A549 (cell line): Measurements from ENCODE around the gene POLR2E. TPM values are rescaled to one million over a fixed set of nuclear protein-coding genes. Genes with fewer than 3 reads are reported as not detected.

Experiments
- ATAC-seq, 2 experiments: fragments of 200-7000 bp in 1 of 2; fragments of >200 bp in 1 of 2; cut with Nextera tagmentation in 1 of 2; cut with Tn5 transposase in 1 of 2; 3 replicates each; pipeline versions ENCODE4 v1.8.0 to v1.9.1; 2018 to 2020; ENCODE audit warnings: mild to moderate bottlenecking in 1 of 2, moderate library complexity in 1 of 2
- CTCF ChIA-PET: fragments of 300-600 bp; sonication (Branson Sonifier 250); formaldehyde crosslinking; extraction: SDS; loops from one replicate; lab custom pipeline; 2021; ENCODE audit warnings: antibody characterized with exemption, inconsistent platforms; lab: Yijun Ruan, JAX
- POLR2A ChIA-PET: fragments of 350-600 bp; formaldehyde crosslinking; extraction: SDS; loops from one replicate; lab custom pipeline; 2021; ENCODE audit warnings: antibody characterized with exemption, inconsistent platforms; lab: Yijun Ruan, JAX
- DNase-seq, 2 experiments: peaks; one replicate each; pipeline versions ENCODE4 v3.0.0 to v3.0.0-alpha.2; 2011 to 2016; ENCODE audit warnings: low read depth in 1 of 2, low spot score in 1 of 2
- FAIRE-seq: peaks from 2 replicates; lab custom pipeline; 2011; peaks lifted over from hg19 to GRCh38; lab: Jason Lieb, UNC
- H3K27ac ChIP-seq, 2 experiments: fragments of >200 bp; sonication (Bioruptor Twin); formaldehyde crosslinking; 3 replicates each; pipeline ENCODE4 v1.5.1; 2016 to 2017
- H3K4me1 ChIP-seq: fragments of >200 bp; sonication (Bioruptor Twin); formaldehyde crosslinking; 3 replicates; pipeline ENCODE4 v1.6.1; 2016
- H3K4me2 ChIP-seq: fragments of >200 bp; sonication (Bioruptor Twin); formaldehyde crosslinking; 3 replicates; pipeline ENCODE4 v1.6.1; 2016
- H3K4me3 ChIP-seq: fragments of >200 bp; sonication (Bioruptor Twin); formaldehyde crosslinking; 3 replicates; pipeline ENCODE4 v1.5.1; 2016
- H3K9me3 ChIP-seq: fragments of >200 bp; sonication (Bioruptor Twin); formaldehyde crosslinking; 3 replicates; pipeline ENCODE4 v1.6.1; 2016
- ATOH8 ChIP-seq: fragments of 250-450 bp; sonication (Bioruptor Pico); IDR thresholded peaks from 2 replicates; pipeline ENCODE4 v1.5.0; 2020; ENCODE audit warnings: low read depth, mild to moderate bottlenecking, moderate library complexity
- CBX2 ChIP-seq: fragments of 200-600 bp; sonication (generic); IDR thresholded peaks from 2 replicates; pipeline ENCODE4 v1.6.1; 2016; ENCODE audit warnings: low read depth, mild to moderate bottlenecking, borderline replicate concordance
- CBX8 ChIP-seq: fragments of 200-600 bp; sonication (generic); IDR thresholded peaks from 2 replicates; pipeline ENCODE4 v1.6.1; 2016
- CEBPB ChIP-seq, 2 experiments: fragments of >200 bp in 1 of 2; sonication (Bioruptor Twin) in 1 of 2; formaldehyde crosslinking in 1 of 2; IDR thresholded peaks; 2 replicates each; pipeline ENCODE4 v1.6.1; 2012 to 2016
- CTCF ChIP-seq: fragments of >200 bp; sonication (Bioruptor Twin); formaldehyde crosslinking; IDR thresholded peaks from 3 replicates; pipeline ENCODE4 v1.5.1; 2016
- E2F6 ChIP-seq: IDR thresholded peaks from 2 replicates; pipeline ENCODE4 v1.6.1; 2012; ENCODE audit warnings: low read depth, borderline replicate concordance
- EHF ChIP-seq: fragments of 250-450 bp; sonication (Bioruptor Pico); IDR thresholded peaks from 2 replicates; pipeline ENCODE4 v1.5.0; 2020; ENCODE audit warnings: mild to moderate bottlenecking
- GATA3 ChIP-seq: IDR thresholded peaks from 2 replicates; pipeline ENCODE4 v1.6.1; 2012; ENCODE audit warnings: borderline replicate concordance
- HOXB5 ChIP-seq: fragments of 250-450 bp; sonication (Bioruptor Pico); IDR thresholded peaks from 2 replicates; pipeline ENCODE4 v1.5.0; 2020; ENCODE audit warnings: mild to moderate bottlenecking, moderate library complexity
- JUN ChIP-seq, 2 experiments: fragments of >200 bp; sonication (Bioruptor Twin); formaldehyde crosslinking; IDR thresholded peaks; 2 replicates in 1 of 2; 3 replicates in 1 of 2; pipeline ENCODE4 v1.6.1; 2016 to 2017
- MAFK ChIP-seq: fragments of 450-650 bp; IDR thresholded peaks from 2 replicates; pipeline ENCODE4 v1.6.1; 2014; ENCODE audit not compliant: partially characterized antibody
- MYC ChIP-seq: IDR thresholded peaks from 2 replicates; pipeline ENCODE4 v1.6.1; 2012; ENCODE audit warnings: mild to moderate bottlenecking, inconsistent platforms, low read length, improper control_type of control experiment, borderline replicate concordance
- NFE2L2 ChIP-seq: fragments of 150-350 bp; conservative IDR thresholded peaks from 2 replicates; pipeline ENCODE4 v1.6.1; 2014; ENCODE audit warnings: low read length
- PBX3 ChIP-seq: IDR thresholded peaks from 2 replicates; pipeline ENCODE4 v1.6.1; 2012
- POLR2A ChIP-seq: IDR thresholded peaks from 2 replicates; pipeline ENCODE4 v1.6.1; 2012; ENCODE audit warnings: mild to moderate bottlenecking, low read length
- POLR2AphosphoS2 ChIP-seq: conservative IDR thresholded peaks from 2 replicates; pipeline ENCODE4 v1.6.1; 2012; ENCODE audit warnings: low read length, improper control_type of control experiment, inconsistent platforms
- RARB ChIP-seq: fragments of 250-450 bp; sonication (Bioruptor Pico); IDR thresholded peaks from 2 replicates; pipeline ENCODE4 v1.8.0; 2021; ENCODE audit warnings: mild to moderate bottlenecking, moderate library complexity
- RCOR1 ChIP-seq: fragments of 150-350 bp; IDR thresholded peaks from 2 replicates; pipeline ENCODE4 v1.6.1; 2014; ENCODE audit warnings: antibody characterized with exemption, low read length, low read depth
- REST ChIP-seq: fragments of 200-600 bp; sonication (generic); IDR thresholded peaks from 2 replicates; pipeline ENCODE4 v1.6.1; 2016; ENCODE audit warnings: antibody characterized with exemption, mild to moderate bottlenecking, moderate library complexity
- RFX5 ChIP-seq: fragments of 450-650 bp; IDR thresholded peaks from 2 replicates; pipeline ENCODE4 v1.7.1; 2014; ENCODE audit warnings: antibody characterized with exemption, mild to moderate bottlenecking, moderate library complexity
- RNF2 ChIP-seq: fragments of 200-600 bp; sonication (generic); IDR thresholded peaks from 2 replicates; pipeline ENCODE4 v1.6.1; 2016; ENCODE audit warnings: low read depth, mild to moderate bottlenecking, antibody characterized with exemption, moderate library complexity, borderline replicate concordance
- SMC3 ChIP-seq: fragments of >200 bp; sonication (Bioruptor Twin); formaldehyde crosslinking; IDR thresholded peaks from 3 replicates; pipeline ENCODE4 v1.6.1; 2018; ENCODE audit warnings: inconsistent platforms
- ZNF302 ChIP-seq: fragments of 250-450 bp; sonication (Bioruptor Pico); IDR thresholded peaks from 2 replicates; pipeline ENCODE4 v1.9.0; 2021; ENCODE audit warnings: inconsistent platforms, mild to moderate bottlenecking, moderate library complexity
- ZSCAN20 ChIP-seq: fragments of 250-450 bp; sonication (Bioruptor Pico); IDR thresholded peaks from 2 replicates; pipeline ENCODE4 v1.8.0; 2022; ENCODE audit warnings: mild to moderate bottlenecking, moderate library complexity
- WGBS: methylation state at CpG from one replicate; pipeline ENCODE4 v1.1.6; 2017; ENCODE audit errors: missing lambda C conversion rate; 5-methylcytosine and 5-hydroxymethylcytosine counted together
- polyA plus RNA-seq, 4 experiments: library from polyadenylated mRNA; depleted of rRNA in 3 of 4; stranded (reverse); fragments of >200 nt; fragmentation: RNase III in 1 of 4; extraction: RNeasy Plus Mini Kit Qiagen cat#74134 plus additional on column Dnase treatment in 1 of 4; gene quantifications; 2 replicates in 3 of 4; 3 replicates in 1 of 4; pipeline ENCODE4 v1.2.3, GENCODE V29; 2011 to 2017

POLR2E gene
- polyA plus RNA-seq, 2 of the 4 experiments (the other 2 are of a cell fraction), result 99.6 to 172 TPM

- H3K27ac ChIP-seq, result no peak overlapping the region
- peaks cover 31% of the 10 kb centered on the region for H3K4me1 ChIP-seq
- no peak overlapping the region for H3K4me2 ChIP-seq
- ATAC-seq, result no peak
- ChIA-PET POLR2A (no interaction called here), CTCF (no interaction called here)
- no peak for DNase-seq
- TF ChIP-seq CBX8, result no peak
- no peak for TF ChIP-seq E2F6
- TF ChIP-seq MAFK, result no peak
- TF ChIP-seq, all 56 proteins: peak for 0
- 84% methylated on average over 14 of the region's 17 CpGs for WGBS
- no peak for FAIRE-seq
- no peak overlapping the region for H3K4me3 ChIP-seq
- H3K9me3 ChIP-seq, result no peaks in the 10 kb centered on the region
These were observed 32.7 kb downstream of the POLR2E start for GRCh38 chr19:1062387-1063029.

GRCh38 chr19:1061987-1062386 is 33.2 kb downstream of the POLR2E start:
- Histone ChIP-seq H3K4me3 (no peak overlapping the region), H3K27ac (no peak overlapping the region), H3K9me3 (no peaks in the 10 kb centered on the region), H3K4me2 (no peak overlapping the region)
- CTCF ChIA-PET, result no interaction called here
- TF ChIP-seq CBX2, result no peak
- TF ChIP-seq MAFK, result no peak
- no peak for TF ChIP-seq RNF2
- TF ChIP-seq CBX8, result no peak
- no peak for TF ChIP-seq HOXB5 (CRISPR knock-in tag)
- no peak for TF ChIP-seq E2F6
- TF ChIP-seq, all 56 proteins: peak for 0
- POLR2A ChIA-PET, result no interaction called here
- DNase-seq (no peak), ATAC-seq (no peak), FAIRE-seq (no peak)
- WGBS, result 98% methylated on average over 11 of the region's 20 CpGs
- H3K4me1 ChIP-seq, result peaks cover 25% of the 10 kb centered on the region

GRCh38 chr19:1060689-1061088 is 34.5 kb downstream of the POLR2E start:
- Histone ChIP-seq H3K4me1 (peaks cover 13% of the 10 kb centered on the region), H3K27ac (no peak overlapping the region), H3K9me3 (no peaks in the 10 kb centered on the region), H3K4me3 (no peak overlapping the region), H3K4me2 (no peak overlapping the region)
- no peak for TF ChIP-seq PBX3
- no peak for TF ChIP-seq CTCF
- no peak for TF ChIP-seq RCOR1
- TF ChIP-seq CEBPB (IDR thresholded peaks at IDR 0.05), result no peak
- no peak for TF ChIP-seq ZNF302 (CRISPR knock-in tag)
- TF ChIP-seq RARB, result no peak
- no peak for TF ChIP-seq REST
- TF ChIP-seq ATOH8 (CRISPR knock-in tag), result no peak
- TF ChIP-seq GATA3, result no peak
- TF ChIP-seq POLR2A, result no peak
- TF ChIP-seq EHF, result no peak
- no peak for TF ChIP-seq JUN (IDR thresholded peaks at IDR 0.05)
- no peak for TF ChIP-seq RFX5
- no peak for TF ChIP-seq SMC3
- no peak for TF ChIP-seq POLR2AphosphoS2
- TF ChIP-seq NFE2L2, result no peak
- TF ChIP-seq ZSCAN20 (CRISPR knock-in tag), result no peak
- TF ChIP-seq CBX8, result no peak
- no peak for TF ChIP-seq MYC
- DNase-seq (no peak), ATAC-seq (no peak), FAIRE-seq (no peak)
- 56% methylated on average over 3 of the region's 5 CpGs for WGBS
- ChIA-PET POLR2A (no interaction called here), CTCF (interaction anchor here (0.7 to 2.2 kb wide), 3 partner anchors 10 to 53 kb away, joined by 3 to 5 read pairs (median 4); no protein-coding TSS in a partner anchor)
